ENCODE data around the gene DCAF8.
A peak's percentile ranks its signal among the peaks of the same experiment; 100 is the strongest.

Gene DCAF8

GRCh38 chr1:160189649-160190625 lies 72.4 kb downstream of the DCAF8 start, which contains the start of gene CASQ1:
CASQ1 (plus strand) TSS chr1:160190575; CDS start chr1:160190752, 177 bp downstream.
- TF ChIP-seq GLIS3 (CRISPR knock-in tag; IDR thresholded peaks at IDR 0.05) (no peak), OSR1 (CRISPR knock-in tag; IDR thresholded peaks at IDR 0.05) (no peak), PATZ1 (CRISPR knock-in tag; IDR thresholded peaks at IDR 0.05; ENCODE audit: borderline replicate concordance) (no peak), RARB (CRISPR knock-in tag; IDR thresholded peaks at IDR 0.05) (no peak), ESRRG (CRISPR knock-in tag; IDR thresholded peaks at IDR 0.05) (no peak), CREB5 (CRISPR knock-in tag; IDR thresholded peaks at IDR 0.05; ENCODE audit: low read depth) (no peak), BACH2 (CRISPR knock-in tag; IDR thresholded peaks at IDR 0.05; ENCODE audit: borderline replicate concordance) (no peak), CSRNP3 (CRISPR knock-in tag; IDR thresholded peaks at IDR 0.05) (no peak), PPARA (CRISPR knock-in tag; IDR thresholded peaks at IDR 0.05; ENCODE audit: borderline replicate concordance) (no peak), ZFP3 (CRISPR knock-in tag; IDR thresholded peaks at IDR 0.05) (no peak), POU6F1 (CRISPR knock-in tag; IDR thresholded peaks at IDR 0.05; ENCODE audit: borderline replicate concordance, low read depth) (no peak), CSDC2 (CRISPR knock-in tag; IDR thresholded peaks at IDR 0.05) (no peak), ZFP30 (CRISPR knock-in tag; IDR thresholded peaks at IDR 0.05) (no peak), ZNF70 (CRISPR knock-in tag; IDR thresholded peaks at IDR 0.05) (no peak)
- ATAC-seq = peak; percentile 20

- TF ChIP-seq PATZ1 (CRISPR knock-in tag; IDR thresholded peaks at IDR 0.05; ENCODE audit: borderline replicate concordance) (no peak), PPARA (CRISPR knock-in tag; IDR thresholded peaks at IDR 0.05; ENCODE audit: borderline replicate concordance) (no peak), TSHZ2 (CRISPR knock-in tag; IDR thresholded peaks at IDR 0.05) (no peak), CSRNP3 (CRISPR knock-in tag; IDR thresholded peaks at IDR 0.05) (no peak), ZNF70 (CRISPR knock-in tag; IDR thresholded peaks at IDR 0.05) (no peak), ZNF565 (CRISPR knock-in tag; conservative IDR thresholded peaks at IDR 0.05; ENCODE audit: low read depth) (no peak), ZNF8 (CRISPR knock-in tag; IDR thresholded peaks at IDR 0.05) (no peak), OSR1 (CRISPR knock-in tag; IDR thresholded peaks at IDR 0.05) (no peak), ESRRG (CRISPR knock-in tag; IDR thresholded peaks at IDR 0.05) (no peak), ZFP30 (CRISPR knock-in tag; IDR thresholded peaks at IDR 0.05) (no peak)
- no peak for ATAC-seq
Measured at GRCh38 chr1:160188341-160188740, 74.0 kb downstream of the DCAF8 start.
